Sigmoid colon (tissue), 7 donors: ENCODE measurements around the gene SULT1A1. TPM values are rescaled to one million over a fixed set of nuclear protein-coding genes. Genes with fewer than 3 reads are reported as not detected.

ENCODE experiments used
- DNase-seq: peaks from one replicate; pipeline ENCODE4 v3.0.0-alpha.2; 2019
- H3K27ac ChIP-seq, 4 donors: fragments of 200-600 bp; sonication (generic); one replicate each; pipeline ENCODE4 v1.5.1; 2016 to 2019; ENCODE audit warnings: mild to moderate bottlenecking in 1 of 4
- H3K27me3 ChIP-seq, 3 donors: fragments of 200-600 bp; sonication (generic); one replicate each; pipeline ENCODE4 v1.5.1; 2019; ENCODE audit warnings: mild to moderate bottlenecking in 1 of 3
- H3K36me3 ChIP-seq, 4 donors: fragments of 200-600 bp; sonication (generic); one replicate each; pipeline ENCODE4 v1.5.1; 2016 to 2019
- H3K4me1 ChIP-seq, 4 donors: fragments of 200-600 bp; sonication (generic); one replicate each; pipeline ENCODE4 v1.5.1; 2017 to 2019
- H3K4me3 ChIP-seq, 4 donors: fragments of 200-600 bp; sonication (generic); one replicate each; pipeline ENCODE4 v1.5.1; 2017 to 2019; ENCODE audit warnings: mild to moderate bottlenecking in 2 of 4, moderate library complexity in 1 of 4
- H3K9me3 ChIP-seq, 4 donors: fragments of 200-600 bp in 3 of 4; sonication (generic) in 3 of 4; one replicate each; pipeline versions ENCODE4 v1.5.1 to v1.6.1; 2013 to 2019
- CTCF ChIP-seq, 4 experiments: fragments of 450-650 bp in 3 of 4; fragments of 200-600 bp in 1 of 4; IDR thresholded peaks; one replicate each; pipeline ENCODE4 v1.5.1; 2016 to 2019; ENCODE audit warnings: antibody characterized with exemption in 4 of 4, mild to moderate bottlenecking in 3 of 4, moderate library complexity in 2 of 4
- EP300 ChIP-seq, 4 donors: sonication (generic); formaldehyde crosslinking; IDR thresholded peaks; one replicate each; pipeline ENCODE4 v1.6.1; 2017; ENCODE audit warnings: antibody characterized with exemption in 4 of 4
- POLR2A ChIP-seq, 2 donors: fragments of 450-650 bp; IDR thresholded peaks; one replicate each; pipeline ENCODE4 v1.6.1; 2016; ENCODE audit warnings: antibody characterized with exemption in 2 of 2, mild to moderate bottlenecking in 2 of 2, moderate library complexity in 2 of 2
- POLR2AphosphoS5 ChIP-seq, 4 donors: sonication (generic); formaldehyde crosslinking; IDR thresholded peaks; one replicate each; pipeline ENCODE4 v1.6.1; 2017; ENCODE audit warnings: antibody characterized with exemption in 4 of 4
- WGBS, 2 donors: extraction: QIAGEN DNeasy Blood & Tissue Kit; methylation state at CpG; one replicate each; pipeline ENCODE4 v1.1.7; 2013; 5-methylcytosine and 5-hydroxymethylcytosine counted together
- intact Hi-C: fragments of 100-400 bp; cut with DNase I; formaldehyde crosslinking; loops from one replicate; pipeline ENCODE4 v1.15.1; 2023
- polyA plus RNA-seq, 3 donors: library from polyadenylated mRNA; stranded (reverse); fragments of 200-250 nt; gene quantifications; one replicate each; pipeline ENCODE4 v1.2.3, GENCODE V29; 2013
- total RNA-seq, 4 donors: library from RNA; depleted of rRNA; stranded (reverse); fragments of >200 nt; gene quantifications; one replicate each; pipeline ENCODE4 v1.1.0, GENCODE V29; 2016
- donor health status: healthy with polysubstance abuse.
- donor health status: Bipolar disorder and iron deficiency.
- donor health status: healthy.

SULT1A1 gene
- total and polyA plus RNA-seq, 7 donors, result 10.2 to 283 (median 27.7) TPM

GRCh38 chr16:28590384-28591340 is 19.2 kb downstream of the SULT1A1 start:
- WGBS, 2 donors, result 92 to 94% methylated on average over 22 of the region's 22 CpGs

GRCh38 chr16:28589930-28590329 is 19.9 kb downstream of the SULT1A1 start:
- WGBS, 2 donors, result 96% methylated on average over 13 of the region's 13 CpGs
- H3K36me3 ChIP-seq, result peaks cover 29 to 69% (median 43%) of the 10 kb centered on the region in 4 donors
- no peak for TF ChIP-seq POLR2AphosphoS5 (IDR thresholded peaks at IDR 0.05)
- no peak for TF ChIP-seq POLR2A (IDR thresholded peaks at IDR 0.05)
- TF ChIP-seq EP300 (IDR thresholded peaks at IDR 0.05), result no peak
- no peak for TF ChIP-seq CTCF (IDR thresholded peaks at IDR 0.05)

More at GRCh38 chr16:28590384-28591340, 19.2 kb downstream of the SULT1A1 start:
- no peaks in the 10 kb centered on the region for H3K4me1 ChIP-seq
- no peaks in the 10 kb centered on the region for H3K9me3 ChIP-seq
- H3K27me3 ChIP-seq, result no peaks in the 10 kb centered on the region
- no peak overlapping the region for H3K4me3 ChIP-seq
- H3K36me3 ChIP-seq, result peaks cover 22 to 61% (median 39%) of the 10 kb centered on the region in 4 donors
- TF ChIP-seq CTCF (IDR thresholded peaks at IDR 0.05) (no peak), EP300 (IDR thresholded peaks at IDR 0.05) (no peak), POLR2A (IDR thresholded peaks at IDR 0.05) (no peak), POLR2AphosphoS5 (IDR thresholded peaks at IDR 0.05) (no peak)
- DNase-seq, result no peak
- H3K27ac ChIP-seq, result no peak overlapping the region
- intact Hi-C loops, result no loop called here

GRCh38 chr16:28589069-28589468 is 20.8 kb downstream of the SULT1A1 start:
- H3K4me3 ChIP-seq, result no peak overlapping the region
- no peaks in the 10 kb centered on the region for H3K4me1 ChIP-seq
- H3K36me3 ChIP-seq, result peaks cover 31 to 77% (median 44%) of the 10 kb centered on the region in 4 donors
- 96 to 97% methylated on average over 8 of the region's 8 CpGs for WGBS, 2 donors
- no peak for DNase-seq
- no peak for TF ChIP-seq CTCF (IDR thresholded peaks at IDR 0.05)
- TF ChIP-seq POLR2AphosphoS5 (IDR thresholded peaks at IDR 0.05), result no peak
- no peak for TF ChIP-seq POLR2A (IDR thresholded peaks at IDR 0.05)
- TF ChIP-seq EP300 (IDR thresholded peaks at IDR 0.05), result no peak
- intact Hi-C loops, result no loop called here
- no peaks in the 10 kb centered on the region for H3K27me3 ChIP-seq
- no peaks in the 10 kb centered on the region for H3K9me3 ChIP-seq
- H3K27ac ChIP-seq, result no peak overlapping the region

More at GRCh38 chr16:28589930-28590329, 19.9 kb downstream of the SULT1A1 start:
- H3K9me3 ChIP-seq, result no peaks in the 10 kb centered on the region
- H3K27ac ChIP-seq, result no peak overlapping the region
- H3K27me3 ChIP-seq, result no peaks in the 10 kb centered on the region
- intact Hi-C loops, result no loop called here
- H3K4me1 ChIP-seq, result no peaks in the 10 kb centered on the region
- H3K4me3 ChIP-seq, result no peak overlapping the region
- DNase-seq, result no peak

GRCh38 chr16:28587386-28587785 is 22.5 kb downstream of the SULT1A1 start:
- H3K4me3 ChIP-seq, result no peak overlapping the region
- H3K27ac ChIP-seq, result no peak overlapping the region
- 87 to 92% methylated on average over 8 of the region's 8 CpGs for WGBS, 2 donors
- no peaks in the 10 kb centered on the region for H3K27me3 ChIP-seq
- no peak for DNase-seq
- intact Hi-C loops, result no loop called here
- H3K36me3 ChIP-seq, result peaks cover 31 to 94% (median 52%) of the 10 kb centered on the region in 4 donors
- H3K9me3 ChIP-seq, result no peaks in the 10 kb centered on the region
- TF ChIP-seq POLR2AphosphoS5 (IDR thresholded peaks at IDR 0.05) (no peak), CTCF (IDR thresholded peaks at IDR 0.05) (no peak), EP300 (IDR thresholded peaks at IDR 0.05) (no peak), POLR2A (IDR thresholded peaks at IDR 0.05) (no peak)
- no peaks in the 10 kb centered on the region for H3K4me1 ChIP-seq
